ENCODE measurements around the gene PIGK.

Gene PIGK

GRCh38 chr1:77096496-77097255 is 122.6 kb downstream of the PIGK start:
- DNase-seq (ENCODE audit: low read depth in 2 of 2): no peak

- DNase-seq (ENCODE audit: low read depth in 2 of 2): no peak
These were observed 124.0 kb downstream of the PIGK start for GRCh38 chr1:77095236-77095635.

GRCh38 chr1:77089756-77090155 is 129.5 kb downstream of the PIGK start:
- DNase-seq (ENCODE audit: low read depth in 2 of 2): no peak

- no peak for DNase-seq (ENCODE audit: low read depth in 2 of 2)
These were observed 134.1 kb downstream of the PIGK start for GRCh38 chr1:77085109-77085508.

GRCh38 chr1:77084457-77084856 is 134.8 kb downstream of the PIGK start:
- DNase-seq (ENCODE audit: low read depth in 2 of 2): no peak

- no peak for DNase-seq (ENCODE audit: low read depth in 2 of 2)
These were observed 137.4 kb downstream of the PIGK start for GRCh38 chr1:77081834-77082233.

- DNase-seq (ENCODE audit: low read depth in 2 of 2): no peak
These were observed 142.5 kb downstream of the PIGK start for GRCh38 chr1:77076759-77077158.

- DNase-seq (ENCODE audit: low read depth in 2 of 2): no peak
These were observed 151.2 kb downstream of the PIGK start for GRCh38 chr1:77068013-77068412.

GRCh38 chr1:77065693-77066342 is 153.4 kb downstream of the PIGK start:
- DNase-seq (ENCODE audit: low read depth in 2 of 2): no peak

GRCh38 chr1:77064246-77064645 is 155.0 kb downstream of the PIGK start:
- DNase-seq (ENCODE audit: low read depth in 2 of 2): no peak

- no peak for DNase-seq (ENCODE audit: low read depth in 2 of 2)
These were observed 156.1 kb downstream of the PIGK start for GRCh38 chr1:77063118-77063517.

- DNase-seq (ENCODE audit: low read depth in 2 of 2): no peak
These were observed 158.1 kb downstream of the PIGK start for GRCh38 chr1:77061162-77061561.

- DNase-seq (ENCODE audit: low read depth in 2 of 2): no peak
These were observed 159.2 kb downstream of the PIGK start for GRCh38 chr1:77060000-77060399.

GRCh38 chr1:77057994-77058585 is 161.1 kb downstream of the PIGK start:
- DNase-seq (ENCODE audit: low read depth in 2 of 2): no peak

- DNase-seq (ENCODE audit: low read depth in 2 of 2): no peak
These were observed 162.7 kb downstream of the PIGK start for GRCh38 chr1:77056525-77056924.

- no peak for DNase-seq (ENCODE audit: low read depth in 2 of 2)
These were observed 167.8 kb downstream of the PIGK start for GRCh38 chr1:77051425-77051824.

- DNase-seq (ENCODE audit: low read depth in 2 of 2): no peak
These were observed 170.6 kb downstream of the PIGK start for GRCh38 chr1:77048615-77049005.

GRCh38 chr1:77047978-77048614 is 171.1 kb downstream of the PIGK start:
- DNase-seq (ENCODE audit: low read depth in 2 of 2): no peak

GRCh38 chr1:77047575-77047974 is 171.7 kb downstream of the PIGK start:
- DNase-seq (ENCODE audit: low read depth in 2 of 2): no peak

GRCh38 chr1:77044133-77044849 is 174.9 kb downstream of the PIGK start:
- no peak for DNase-seq (ENCODE audit: low read depth in 2 of 2)

- no peak for DNase-seq (ENCODE audit: low read depth in 2 of 2)
These were observed 178.4 kb downstream of the PIGK start for GRCh38 chr1:77040826-77041225.

GRCh38 chr1:77039739-77040138 is 179.5 kb downstream of the PIGK start:
- DNase-seq (ENCODE audit: low read depth in 2 of 2): no peak

Measured in stimulated activated CD4-positive, alpha-beta T cell treated with anti-CD3 and anti-CD28 coated beads, Interleukin-4, amount 100 ng/mL, for 48 hours (primary cell).